Gastrocnemius medialis (tissue), 4 donors: ENCODE results near the gene PTCH2. TPM values are rescaled to one million over a fixed set of nuclear protein-coding genes. Genes with fewer than 3 reads are reported as not detected.

Experiments used
- ATAC-seq, 2 donors: fragments of 150-250 bp; one replicate each; pipeline ENCODE4 v1.9.1; 2016
- DNase-seq, 2 donors: peaks; one replicate each; pipeline ENCODE4 v3.0.0-alpha.2; 2019
- H3K27ac ChIP-seq, 4 donors: fragments of 200-600 bp; sonication (generic); 1 replicate in 1 of 4; 2 replicates in 3 of 4; pipeline ENCODE4 v1.5.1; 2016 to 2018; ENCODE audit warnings: mild to moderate bottlenecking in 2 of 4, moderate library complexity in 1 of 4
- H3K27me3 ChIP-seq, 3 donors: fragments of 200-600 bp; sonication (generic) in 2 of 3; 1 replicate in 1 of 3; 2 replicates in 2 of 3; pipeline versions ENCODE4 v1.5.1 to v1.6.0; 2016 to 2019; ENCODE audit warnings: mild to moderate bottlenecking in 1 of 3, moderate library complexity in 1 of 3
- H3K36me3 ChIP-seq, 2 donors: fragments of 200-600 bp; sonication (generic) in 1 of 2; one replicate each; pipeline ENCODE4 v1.5.1; 2017 to 2018
- H3K4me1 ChIP-seq, 2 donors: fragments of 200-600 bp; sonication (generic) in 1 of 2; one replicate each; pipeline ENCODE4 v1.5.1; 2016 to 2017; ENCODE audit warnings: mild to moderate bottlenecking in 2 of 2
- H3K4me3 ChIP-seq, 4 donors: fragments of 200-600 bp; sonication (generic) in 3 of 4; 1 replicate in 1 of 4; 2 replicates in 3 of 4; pipeline ENCODE4 v1.5.1; 2016 to 2019; ENCODE audit warnings: mild to moderate bottlenecking in 2 of 4
- H3K9me3 ChIP-seq, 3 donors: fragments of 200-600 bp; sonication (generic) in 2 of 3; 1 replicate in 1 of 3; 2 replicates in 2 of 3; pipeline ENCODE4 v1.5.1; 2016 to 2019
- POLR2A ChIP-seq, 2 donors: fragments of 450-650 bp; IDR thresholded peaks; one replicate each; pipeline ENCODE4 v1.6.1; 2017; ENCODE audit warnings: antibody characterized with exemption in 2 of 2, mild to moderate bottlenecking in 2 of 2, moderate library complexity in 2 of 2
- in situ Hi-C, 4 donors: fragments of 200-750 bp; cut with MboI; loops; one replicate each; pipeline versions ENCODE4 v1.15.0 to v1.8.0; 2017; ENCODE audit warnings: low sequenced_read_pairs in 4 of 4
- intact Hi-C: fragments of 100-400 bp; cut with DNase I; formaldehyde crosslinking; loops from one replicate; pipeline ENCODE4 v1.15.1; 2023; ENCODE audit warnings: low total_unique reads
- total RNA-seq, 4 donors: library from RNA; depleted of rRNA; stranded (reverse); fragments of >200 nt; gene quantifications; one replicate each; pipeline versions ENCODE4 v1.1.0 to v1.2.3, GENCODE V29; 2016
- TF ChIP-seq, protein P1 (sequence below), 5 experiments: fragments of 450-650 bp in 3 of 5; fragments of 200-600 bp in 2 of 5; sonication (generic) in 2 of 5; IDR thresholded peaks in 4 of 5; conservative IDR thresholded peaks in 1 of 5; 1 replicate in 4 of 5; 2 replicates in 1 of 5; pipeline ENCODE4 v1.5.1; 2016 to 2019; ENCODE audit warnings: antibody characterized with exemption in 5 of 5, mild to moderate bottlenecking in 3 of 5, moderate library complexity in 3 of 5

PTCH2 gene
- total RNA-seq, 4 donors from 2014 or later: 0.10 to 0.56 (median 0.20) TPM

GRCh38 chr1:44803062-44803311 lies 40.1 kb downstream of the PTCH2 start:
- no peak for DNase-seq

DNA sequence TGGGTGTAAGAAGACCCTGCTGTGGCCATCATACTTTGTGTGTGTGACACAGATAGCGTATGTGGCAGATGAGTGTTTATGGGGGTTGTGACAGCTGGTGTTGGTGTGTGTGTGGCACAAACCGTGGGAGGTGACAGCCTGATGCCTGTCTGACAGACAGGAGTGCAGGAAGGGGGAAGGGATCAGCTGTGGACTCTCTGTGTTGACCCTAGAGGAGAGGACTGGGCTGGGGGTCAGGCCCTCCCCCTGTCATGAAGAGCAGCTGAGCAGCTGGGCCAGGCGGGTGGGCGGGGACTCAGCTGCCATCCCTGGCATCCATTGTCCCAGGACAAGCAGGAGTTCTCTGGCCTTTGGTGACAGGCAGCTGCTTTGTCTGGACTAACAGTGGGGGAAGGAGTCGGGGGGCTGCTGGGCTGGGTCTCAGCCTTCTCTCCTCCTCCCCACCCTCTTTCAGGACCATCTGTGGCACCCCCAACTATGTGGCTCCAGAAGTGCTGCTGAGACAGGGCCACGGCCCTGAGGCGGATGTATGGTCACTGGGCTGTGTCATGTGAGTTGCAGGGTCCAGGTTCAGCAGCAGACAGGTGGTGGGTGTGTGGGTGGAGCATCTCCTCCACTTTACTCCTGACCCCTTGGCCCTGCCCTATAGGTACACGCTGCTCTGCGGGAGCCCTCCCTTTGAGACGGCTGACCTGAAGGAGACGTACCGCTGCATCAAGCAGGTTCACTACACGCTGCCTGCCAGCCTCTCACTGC lies 40.6 kb downstream of the PTCH2 start:
- Histone ChIP-seq H3K27me3 (no peaks in the 10 kb centered on the region), H3K36me3 (peaks cover 0 to 18% of the 10 kb centered on the region in 2 donors), H3K27ac (peak overlapping the region; percentile 66 to 98 (median 92)), H3K9me3 (no peaks in the 10 kb centered on the region), H3K4me1 (peaks cover 27 to 49% of the 10 kb centered on the region in 2 donors), H3K4me3 (peak overlapping the region in 1 of 4 donors; percentile 74)
- DNase-seq (no peak), ATAC-seq (no peak)
- TF ChIP-seq, protein P1, sequence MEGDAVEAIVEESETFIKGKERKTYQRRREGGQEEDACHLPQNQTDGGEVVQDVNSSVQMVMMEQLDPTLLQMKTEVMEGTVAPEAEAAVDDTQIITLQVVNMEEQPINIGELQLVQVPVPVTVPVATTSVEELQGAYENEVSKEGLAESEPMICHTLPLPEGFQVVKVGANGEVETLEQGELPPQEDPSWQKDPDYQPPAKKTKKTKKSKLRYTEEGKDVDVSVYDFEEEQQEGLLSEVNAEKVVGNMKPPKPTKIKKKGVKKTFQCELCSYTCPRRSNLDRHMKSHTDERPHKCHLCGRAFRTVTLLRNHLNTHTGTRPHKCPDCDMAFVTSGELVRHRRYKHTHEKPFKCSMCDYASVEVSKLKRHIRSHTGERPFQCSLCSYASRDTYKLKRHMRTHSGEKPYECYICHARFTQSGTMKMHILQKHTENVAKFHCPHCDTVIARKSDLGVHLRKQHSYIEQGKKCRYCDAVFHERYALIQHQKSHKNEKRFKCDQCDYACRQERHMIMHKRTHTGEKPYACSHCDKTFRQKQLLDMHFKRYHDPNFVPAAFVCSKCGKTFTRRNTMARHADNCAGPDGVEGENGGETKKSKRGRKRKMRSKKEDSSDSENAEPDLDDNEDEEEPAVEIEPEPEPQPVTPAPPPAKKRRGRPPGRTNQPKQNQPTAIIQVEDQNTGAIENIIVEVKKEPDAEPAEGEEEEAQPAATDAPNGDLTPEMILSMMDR (IDR thresholded peaks at IDR 0.05 in 4 of 5, conservative IDR thresholded peaks at IDR 0.05 in 1 of 5): no peak
- no peak for TF ChIP-seq POLR2A (IDR thresholded peaks at IDR 0.05)
- intact Hi-C loops (no loop called here), in situ Hi-C loops (no loop called here)

More at GRCh38 chr1:44803062-44803311, 40.1 kb downstream of the PTCH2 start:
- intact Hi-C loops (no loop called here), in situ Hi-C loops (no loop called here)
- no peaks in the 10 kb centered on the region for H3K27me3 ChIP-seq
- peaks cover 32 to 54% of the 10 kb centered on the region in 2 donors for H3K4me1 ChIP-seq
- TF ChIP-seq, protein P1 (IDR thresholded peaks at IDR 0.05 in 4 of 5, conservative IDR thresholded peaks at IDR 0.05 in 1 of 5): no peak
- TF ChIP-seq POLR2A (IDR thresholded peaks at IDR 0.05): no peak
- no peak overlapping the region for H3K4me3 ChIP-seq
- no peaks in the 10 kb centered on the region for H3K9me3 ChIP-seq
- H3K36me3 ChIP-seq: peaks cover 0 to 18% of the 10 kb centered on the region in 2 donors
- ATAC-seq: no peak
- H3K27ac ChIP-seq: peak overlapping the region; percentile 66 to 98 (median 92)

DNA sequence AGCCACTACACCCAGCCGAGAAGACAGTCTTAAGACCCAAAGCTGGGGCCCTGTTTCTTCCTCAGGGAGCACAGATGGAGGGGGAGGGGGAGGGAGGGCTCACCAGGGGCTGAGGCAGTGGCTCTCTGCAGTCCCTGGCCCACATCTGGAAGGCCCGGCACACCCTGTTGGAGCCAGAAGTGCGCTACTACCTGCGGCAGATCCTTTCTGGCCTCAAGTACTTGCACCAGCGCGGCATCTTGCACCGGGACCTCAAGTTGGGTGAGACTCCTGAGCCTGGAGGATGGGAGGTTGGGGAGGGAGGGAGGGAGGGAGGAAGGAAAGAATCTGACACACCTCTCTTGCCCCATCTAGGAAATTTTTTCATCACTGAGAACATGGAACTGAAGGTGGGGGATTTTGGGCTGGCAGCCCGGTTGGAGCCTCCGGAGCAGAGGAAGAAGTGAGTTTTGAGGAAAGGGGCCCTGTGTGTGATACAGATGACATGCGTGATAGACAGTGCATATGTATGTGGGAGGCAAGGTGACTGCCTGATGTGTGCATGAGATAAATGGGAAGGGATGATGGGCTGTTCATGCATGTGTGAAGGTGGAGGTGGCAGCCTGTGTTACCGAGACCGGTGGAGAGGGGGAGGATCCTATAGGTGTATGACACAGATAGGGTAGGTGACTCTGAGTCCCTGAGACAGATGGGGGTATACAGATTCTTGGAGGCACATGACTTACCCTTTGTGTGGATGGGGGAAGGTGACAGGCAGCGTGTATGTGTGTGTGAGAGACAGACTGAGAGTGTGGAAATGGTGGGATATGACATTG lies 41.4 kb downstream of the PTCH2 start:
- ATAC-seq (no peak), DNase-seq (no peak)
- TF ChIP-seq, protein P1 (IDR thresholded peaks at IDR 0.05 in 4 of 5, conservative IDR thresholded peaks at IDR 0.05 in 1 of 5): no peak
- no peak for TF ChIP-seq POLR2A (IDR thresholded peaks at IDR 0.05)
- peak overlapping the region; percentile 66 to 98 (median 92) for H3K27ac ChIP-seq
- H3K27me3 ChIP-seq: no peaks in the 10 kb centered on the region
- intact Hi-C loops (loop anchor here (2.0 kb wide), 1 partner anchor 17 kb away; no protein-coding TSS in a partner anchor), in situ Hi-C loops (no loop called here)
- peaks cover 0 to 18% of the 10 kb centered on the region in 2 donors for H3K36me3 ChIP-seq
- peaks cover 21 to 41% of the 10 kb centered on the region in 2 donors for H3K4me1 ChIP-seq
- H3K9me3 ChIP-seq: no peaks in the 10 kb centered on the region
- H3K4me3 ChIP-seq: peak overlapping the region; percentile 17 to 81 (median 72)

DNA sequence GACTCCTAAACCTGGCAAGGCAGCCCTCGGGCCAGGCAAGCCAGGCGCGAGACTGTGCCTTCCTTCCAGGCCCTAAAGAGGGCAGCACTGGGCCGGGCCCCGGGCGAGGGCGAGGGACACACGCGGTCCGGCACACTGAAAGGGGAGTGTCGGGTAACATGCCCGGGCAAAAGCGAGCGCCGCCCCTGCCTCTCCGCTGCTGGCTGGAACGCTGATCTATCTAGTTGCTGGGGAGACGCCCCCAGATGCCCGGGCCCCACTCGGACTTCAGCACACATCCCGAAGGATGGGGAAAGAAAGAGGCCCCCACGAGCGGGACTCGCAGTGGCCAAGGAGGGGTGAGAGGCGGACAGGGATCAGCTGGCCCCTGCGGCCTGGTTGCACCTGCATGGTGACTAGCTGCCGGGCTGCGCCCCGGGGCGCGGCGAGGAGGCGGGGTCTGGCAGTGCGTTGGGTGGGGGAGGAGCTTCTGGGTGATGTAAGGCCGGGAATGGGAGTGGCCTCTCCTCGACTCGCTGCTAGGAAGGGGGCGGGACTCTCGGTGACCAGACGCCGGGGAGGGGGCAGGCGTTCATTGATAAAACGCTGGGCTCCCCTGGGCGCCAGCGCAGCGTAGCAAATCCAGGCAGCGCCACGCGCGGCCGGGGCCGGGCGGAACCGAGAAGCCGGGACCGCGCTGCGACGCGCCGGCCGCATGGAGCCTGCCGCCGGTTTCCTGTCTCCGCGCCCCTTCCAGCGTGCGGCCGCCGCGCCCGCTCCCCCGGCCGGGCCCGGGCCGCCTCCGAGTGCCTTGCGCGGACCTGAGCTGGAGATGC lies 43.1 kb downstream of the PTCH2 start, which contains the start of gene PLK3:
PLK3 (plus strand) TSS at position 608 of the 815 bp plus-strand sequence; CDS start at position 695, 87 bp downstream.
- ATAC-seq: peak; percentile 94
- in situ Hi-C loops (loop anchor here in 1 of 4 donors (25.0 kb wide), 2 partner anchors 187 to 712 kb away; partner anchors contain the start of genes CCDC163, EIF2B3, MMACHC and PRDX1), intact Hi-C loops (loop anchor here (2.0 kb wide), 1 partner anchor 19 kb away; no protein-coding TSS in a partner anchor)

More for the DNA sequence above, 43.1 kb downstream of the PTCH2 start, which contains the start of gene PLK3:
- peaks cover 16 to 32% of the 10 kb centered on the region in 2 donors for H3K4me1 ChIP-seq
- DNase-seq: peak; percentile 97
- peak within 1 kb of the TSS; percentile 71 to 81 (median 76) for H3K4me3 ChIP-seq
- peak within 1 kb of the TSS; percentile 91 to 99 (median 95) for H3K27ac ChIP-seq
- peak; percentile 95 to 98 for TF ChIP-seq POLR2A (IDR thresholded peaks at IDR 0.05)
- TF ChIP-seq, protein P1 (IDR thresholded peaks at IDR 0.05 in 4 of 5, conservative IDR thresholded peaks at IDR 0.05 in 1 of 5): peak; percentile 87 to 96 (median 94)
- H3K9me3 ChIP-seq: no peaks in the 10 kb centered on the region
- H3K36me3 ChIP-seq: peaks cover 0 to 10% of the 10 kb centered on the region in 2 donors
- H3K27me3 ChIP-seq: no peaks in the 10 kb centered on the region
